NCI-H146 (cell line): ENCODE results near the gene SCAMP5.

Experiments used
- DNase-seq: peaks from one replicate; lab custom pipeline; 2025; lab: John Stamatoyannopoulos, UW

SCAMP5 gene

GRCh38 chr15:75048394-75048793, 53.0 kb downstream of the SCAMP5 start:
- DNase-seq, result no peak

GRCh38 chr15:75049392-75049791, 54.0 kb downstream of the SCAMP5 start:
- DNase-seq, result no peak

GRCh38 chr15:75050283-75050682, 54.9 kb downstream of the SCAMP5 start:
- DNase-seq, result no peak

GRCh38 chr15:75051191-75051608, 55.8 kb downstream of the SCAMP5 start:
- no peak for DNase-seq

- DNase-seq, result no peak
Observed at GRCh38 chr15:75051711-75052110, 56.3 kb downstream of the SCAMP5 start.

GRCh38 chr15:75052972-75053747, 57.8 kb downstream of the SCAMP5 start:
- no peak for DNase-seq

- DNase-seq, result no peak
Observed at GRCh38 chr15:75053748-75054125, 58.4 kb downstream of the SCAMP5 start.

- DNase-seq, result no peak
Observed at GRCh38 chr15:75054172-75054897, 59.0 kb downstream of the SCAMP5 start.

- DNase-seq, result no peak
Observed at GRCh38 chr15:75056036-75056435, 60.7 kb downstream of the SCAMP5 start.

GRCh38 chr15:75058127-75058905, 63.0 kb downstream of the SCAMP5 start:
- no peak for DNase-seq

- DNase-seq, result no peak
Observed at GRCh38 chr15:75059607-75060006, 64.2 kb downstream of the SCAMP5 start.

GRCh38 chr15:75061272-75061671, 65.9 kb downstream of the SCAMP5 start:
- DNase-seq, result no peak

GRCh38 chr15:75062706-75063105, 67.3 kb downstream of the SCAMP5 start:
- no peak for DNase-seq

GRCh38 chr15:75063338-75063737, 68.0 kb downstream of the SCAMP5 start:
- DNase-seq, result no peak

- DNase-seq, result no peak
Observed at GRCh38 chr15:75063889-75064288, 68.5 kb downstream of the SCAMP5 start.

GRCh38 chr15:75064846-75065245, 69.5 kb downstream of the SCAMP5 start:
- DNase-seq, result no peak

- peak; percentile 46 for DNase-seq
Observed at GRCh38 chr15:75065467-75065850, 70.1 kb downstream of the SCAMP5 start.

GRCh38 chr15:75065851-75066509, 70.6 kb downstream of the SCAMP5 start:
- DNase-seq, result no peak

- DNase-seq, result no peak
Observed at GRCh38 chr15:75067123-75067830, 71.9 kb downstream of the SCAMP5 start.

GRCh38 chr15:75068748-75069147, 73.4 kb downstream of the SCAMP5 start:
- no peak for DNase-seq

- DNase-seq, result no peak
Observed at GRCh38 chr15:75069301-75069925, 74.0 kb downstream of the SCAMP5 start.
